ENCODE data around the gene CYTH3. TPM values are rescaled to one million over a fixed set of nuclear protein-coding genes. Genes with fewer than 3 reads are reported as not detected.
"Not testable (repeated sequence)": the region's sequence is repeated elsewhere in the genome, so short reads cannot be mapped to it uniquely, and the experiment has no call there.

Gene CYTH3
- total RNA-seq, 1 donor, result 89.4 TPM

DNA sequence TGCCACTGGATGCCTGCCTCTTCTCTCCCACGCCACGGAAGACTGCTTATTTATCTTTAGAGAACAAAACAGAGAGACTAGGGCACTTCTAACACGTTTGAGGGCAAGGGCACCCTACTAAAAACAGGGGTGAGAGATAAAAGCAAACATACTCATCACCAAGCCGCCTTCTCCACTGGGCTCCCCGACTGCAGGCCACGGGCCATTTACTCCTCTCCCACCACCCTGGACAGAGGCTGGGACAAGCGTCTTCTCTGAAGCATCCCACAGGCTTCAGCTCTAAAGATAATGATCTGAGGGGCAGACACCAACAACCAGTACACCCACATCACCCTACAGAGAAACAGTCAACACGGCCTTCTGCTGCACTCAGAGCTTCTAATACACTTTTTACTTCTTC lies 78.7 kb downstream of the CYTH3 start:
- TF ChIP-seq, protein P1, sequence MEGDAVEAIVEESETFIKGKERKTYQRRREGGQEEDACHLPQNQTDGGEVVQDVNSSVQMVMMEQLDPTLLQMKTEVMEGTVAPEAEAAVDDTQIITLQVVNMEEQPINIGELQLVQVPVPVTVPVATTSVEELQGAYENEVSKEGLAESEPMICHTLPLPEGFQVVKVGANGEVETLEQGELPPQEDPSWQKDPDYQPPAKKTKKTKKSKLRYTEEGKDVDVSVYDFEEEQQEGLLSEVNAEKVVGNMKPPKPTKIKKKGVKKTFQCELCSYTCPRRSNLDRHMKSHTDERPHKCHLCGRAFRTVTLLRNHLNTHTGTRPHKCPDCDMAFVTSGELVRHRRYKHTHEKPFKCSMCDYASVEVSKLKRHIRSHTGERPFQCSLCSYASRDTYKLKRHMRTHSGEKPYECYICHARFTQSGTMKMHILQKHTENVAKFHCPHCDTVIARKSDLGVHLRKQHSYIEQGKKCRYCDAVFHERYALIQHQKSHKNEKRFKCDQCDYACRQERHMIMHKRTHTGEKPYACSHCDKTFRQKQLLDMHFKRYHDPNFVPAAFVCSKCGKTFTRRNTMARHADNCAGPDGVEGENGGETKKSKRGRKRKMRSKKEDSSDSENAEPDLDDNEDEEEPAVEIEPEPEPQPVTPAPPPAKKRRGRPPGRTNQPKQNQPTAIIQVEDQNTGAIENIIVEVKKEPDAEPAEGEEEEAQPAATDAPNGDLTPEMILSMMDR (IDR thresholded peaks at IDR 0.05; ENCODE audit: extremely low read depth, low read depth, low read length), result no peak
- H4K20me1 ChIP-seq (ENCODE audit: insufficient read depth, low read length), result peaks cover 14% of the 10 kb centered on the region

DNA sequence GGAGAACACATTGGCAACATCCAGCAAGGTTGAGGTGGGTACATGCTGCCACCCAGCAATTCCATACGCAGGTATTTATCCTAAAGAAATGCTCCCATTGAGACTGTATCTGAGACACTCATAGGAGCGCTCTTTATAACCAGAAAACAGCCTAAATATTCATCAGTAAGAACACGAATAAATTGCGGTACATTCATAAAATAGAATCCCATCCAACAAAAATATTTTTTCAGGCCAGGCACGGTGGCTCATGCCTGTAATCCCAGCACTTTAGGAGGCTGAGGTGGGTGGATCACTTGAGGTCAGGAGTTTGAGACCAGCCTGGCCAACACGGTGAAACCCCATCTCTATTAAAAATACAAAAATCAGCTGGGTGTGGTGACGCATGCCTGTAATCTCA lies 81.9 kb downstream of the CYTH3 start:
- not testable (repeated sequence) for H3K4me2 ChIP-seq (ENCODE audit: insufficient read depth, low read length); H3K27me3 ChIP-seq (ENCODE audit: insufficient read depth, low read length); H2AFZ ChIP-seq (ENCODE audit: low read length); H3K9me3 ChIP-seq (ENCODE audit: low read depth, low read length); H3K4me3 ChIP-seq (ENCODE audit: insufficient read depth, low read length); H3K4me1 ChIP-seq (ENCODE audit: insufficient read depth, low read length)
- DNase-seq (ENCODE audit: insufficient read length, low spot score, missing footprints), result peak; percentile 73
- H3K27ac ChIP-seq (ENCODE audit: low read depth, low read length), result peak overlapping the region; percentile 51
- H3K36me3 ChIP-seq (ENCODE audit: insufficient read depth, low read length), result peaks cover 26% of the 10 kb centered on the region
- H4K20me1 ChIP-seq (ENCODE audit: insufficient read depth, low read length), result peaks cover 11% of the 10 kb centered on the region
- H3K79me2 ChIP-seq (ENCODE audit: insufficient read depth, low read length), result peaks cover 47% of the 10 kb centered on the region

More for the DNA sequence above, 78.7 kb downstream of the CYTH3 start:
- H3K79me2 ChIP-seq (ENCODE audit: insufficient read depth, low read length), result peaks cover 72% of the 10 kb centered on the region
- no peaks in the 10 kb centered on the region for H3K27me3 ChIP-seq (ENCODE audit: insufficient read depth, low read length)
- H3K9me3 ChIP-seq (ENCODE audit: low read depth, low read length), result no peaks in the 10 kb centered on the region
- H3K4me1 ChIP-seq (ENCODE audit: insufficient read depth, low read length), result peaks cover 4% of the 10 kb centered on the region
- H2AFZ ChIP-seq (ENCODE audit: low read length), result no peak overlapping the region
- no peak for DNase-seq (ENCODE audit: insufficient read length, low spot score, missing footprints)
- peaks cover 8% of the 10 kb centered on the region for H3K36me3 ChIP-seq (ENCODE audit: insufficient read depth, low read length)
- H3K27ac ChIP-seq (ENCODE audit: low read depth, low read length), result no peak overlapping the region
- H3K4me3 ChIP-seq (ENCODE audit: insufficient read depth, low read length), result no peak overlapping the region
- no peak overlapping the region for H3K4me2 ChIP-seq (ENCODE audit: insufficient read depth, low read length)

DNA sequence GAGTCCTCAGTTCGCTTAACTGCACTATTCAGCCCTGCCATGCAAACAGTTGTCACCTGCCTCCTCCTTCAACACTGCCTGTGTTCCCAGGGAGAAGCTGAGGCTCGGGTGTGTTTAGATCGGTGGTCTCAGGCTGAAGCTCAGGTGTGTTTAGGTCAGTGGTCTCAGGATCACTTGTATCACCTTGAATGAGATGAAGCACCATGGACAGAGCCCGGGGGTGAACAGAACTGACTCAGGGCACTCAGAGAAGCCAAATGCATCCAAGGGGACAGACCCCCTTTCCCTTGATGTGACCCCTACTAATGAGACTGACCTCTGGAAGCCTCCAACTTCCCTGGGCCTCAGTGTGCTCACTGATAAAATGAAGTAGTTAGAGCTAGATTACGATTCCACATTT lies 84.0 kb downstream of the CYTH3 start:
- Histone ChIP-seq H3K27me3 (ENCODE audit: insufficient read depth, low read length) (no peaks in the 10 kb centered on the region), H3K36me3 (ENCODE audit: insufficient read depth, low read length) (peaks cover 26% of the 10 kb centered on the region), H3K4me1 (ENCODE audit: insufficient read depth, low read length) (peaks cover 4% of the 10 kb centered on the region), H2AFZ (ENCODE audit: low read length) (no peak overlapping the region), H3K4me2 (ENCODE audit: insufficient read depth, low read length) (no peak overlapping the region), H3K9me3 (ENCODE audit: low read depth, low read length) (no peaks in the 10 kb centered on the region), H3K27ac (ENCODE audit: low read depth, low read length) (no peak overlapping the region), H3K4me3 (ENCODE audit: insufficient read depth, low read length) (no peak overlapping the region), H4K20me1 (ENCODE audit: insufficient read depth, low read length) (peaks cover 13% of the 10 kb centered on the region), H3K79me2 (ENCODE audit: insufficient read depth, low read length) (peaks cover 29% of the 10 kb centered on the region)
- TF ChIP-seq, protein P1 (IDR thresholded peaks at IDR 0.05; ENCODE audit: extremely low read depth, low read depth, low read length), result no peak
- DNase-seq (ENCODE audit: insufficient read length, low spot score, missing footprints), result no peak

DNA sequence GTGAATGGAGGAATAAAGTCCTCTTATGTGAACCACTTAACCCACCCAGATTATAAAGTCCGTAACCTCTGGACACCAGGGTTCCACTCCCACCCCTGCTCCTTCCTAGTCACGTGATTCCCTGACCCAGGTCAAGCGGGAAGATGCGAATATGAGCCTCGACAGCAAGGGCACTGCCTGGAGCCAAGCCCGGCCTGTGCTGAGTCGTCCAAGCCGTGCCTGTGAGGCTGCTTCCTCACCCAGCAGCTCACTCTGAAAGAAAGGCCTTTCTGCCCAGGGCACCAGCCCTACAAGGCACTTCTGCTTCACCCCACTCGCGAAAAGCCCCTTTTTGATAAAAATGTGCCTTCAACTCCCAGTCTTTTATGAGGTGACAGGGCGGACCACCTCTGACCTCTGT lies 85.8 kb downstream of the CYTH3 start:
- Histone ChIP-seq H3K4me1 (ENCODE audit: insufficient read depth, low read length) (peaks cover 4% of the 10 kb centered on the region), H2AFZ (ENCODE audit: low read length) (no peak overlapping the region), H3K79me2 (ENCODE audit: insufficient read depth, low read length) (peaks cover 13% of the 10 kb centered on the region), H3K4me3 (ENCODE audit: insufficient read depth, low read length) (no peak overlapping the region), H3K36me3 (ENCODE audit: insufficient read depth, low read length) (peaks cover 34% of the 10 kb centered on the region), H3K27me3 (ENCODE audit: insufficient read depth, low read length) (no peaks in the 10 kb centered on the region), H4K20me1 (ENCODE audit: insufficient read depth, low read length) (peaks cover 11% of the 10 kb centered on the region), H3K9me3 (ENCODE audit: low read depth, low read length) (no peaks in the 10 kb centered on the region), H3K4me2 (ENCODE audit: insufficient read depth, low read length) (no peak overlapping the region), H3K27ac (ENCODE audit: low read depth, low read length) (no peak overlapping the region)
- no peak for DNase-seq (ENCODE audit: insufficient read length, low spot score, missing footprints)
- TF ChIP-seq, protein P1 (IDR thresholded peaks at IDR 0.05; ENCODE audit: extremely low read depth, low read depth, low read length), result no peak

Measured in osteoblast (primary cell).